Testis (tissue), 2 donors: ENCODE results near the gene TMA16.

Experiments used
- CTCF ChIP-seq, 3 experiments: fragments of 450-650 bp in 2 of 3; fragments of 200-600 bp in 1 of 3; sonication (generic) in 1 of 3; IDR thresholded peaks; one replicate each; pipeline ENCODE4 v1.5.1; 2016 to 2019; ENCODE audit warnings: antibody characterized with exemption in 3 of 3, mild to moderate bottlenecking in 2 of 3, moderate library complexity in 1 of 3
- POLR2A ChIP-seq: fragments of 450-650 bp; IDR thresholded peaks from one replicate; pipeline ENCODE4 v1.6.1; 2017; ENCODE audit warnings: antibody characterized with exemption, mild to moderate bottlenecking, moderate library complexity

GRCh38 chr4:163553146-163553545 is 58.7 kb downstream of the TMA16 start:
- TF ChIP-seq CTCF (IDR thresholded peaks at IDR 0.05) (no peak), POLR2A (no peak)
